ENCODE measurements around the gene PRKAR1B. TPM values are rescaled to one million over a fixed set of nuclear protein-coding genes. Genes with fewer than 3 reads are reported as not detected.
A peak's percentile ranks its signal among the peaks of the same experiment; 100 is the strongest.
"Not testable (repeated sequence)": the region's sequence is repeated elsewhere in the genome, so short reads cannot be mapped to it uniquely, and the experiment has no call there.

The PRKAR1B gene
- total and polyA plus RNA-seq, 4 donors, result 53.1 to 238 (median 162) TPM

- peaks cover 5% of the 10 kb centered on the region for H3K4me1 ChIP-seq (ENCODE audit: control insufficient read depth, insufficient read depth, low read length)
- no peak overlapping the region for H3K4me3 ChIP-seq (ENCODE audit: low read depth, low read length)
- DNase-seq (ENCODE audit: low read depth in 4 of 6, low spot score in 6 of 6), result no peak
- H3K36me3 ChIP-seq (ENCODE audit: control insufficient read depth, insufficient read depth, low read length), result peaks cover 16% of the 10 kb centered on the region
- peaks cover 7% of the 10 kb centered on the region for H3K9me3 ChIP-seq (ENCODE audit: control insufficient read depth, insufficient read depth, low read length)
- no peaks in the 10 kb centered on the region for H3K27me3 ChIP-seq (ENCODE audit: control insufficient read depth, insufficient read depth, low read length)
- no peak overlapping the region for H3K27ac ChIP-seq (ENCODE audit: low read depth, low read length)
Observed at GRCh38 chr7:620885-621284, 106.2 kb downstream of the PRKAR1B start.

GRCh38 chr7:620056-620455 lies 107.0 kb downstream of the PRKAR1B start:
- Histone ChIP-seq H3K36me3 (ENCODE audit: control insufficient read depth, insufficient read depth, low read length) (peaks cover 18% of the 10 kb centered on the region), H3K27me3 (ENCODE audit: control insufficient read depth, insufficient read depth, low read length) (no peaks in the 10 kb centered on the region), H3K9me3 (ENCODE audit: control insufficient read depth, insufficient read depth, low read length) (peaks cover 5% of the 10 kb centered on the region), H3K4me1 (ENCODE audit: control insufficient read depth, insufficient read depth, low read length) (peaks cover 6% of the 10 kb centered on the region), H3K27ac (ENCODE audit: low read depth, low read length) (no peak overlapping the region), H3K4me3 (ENCODE audit: low read depth, low read length) (no peak overlapping the region)
- WGBS (ENCODE audit: insufficient coverage), result no CpG with 5 or more reads among the region's 5 CpGs
- DNase-seq (ENCODE audit: low read depth in 4 of 6, low spot score in 6 of 6), result no peak

GRCh38 chr7:619368-619840 lies 107.7 kb downstream of the PRKAR1B start:
- Histone ChIP-seq H3K9me3 (ENCODE audit: control insufficient read depth, insufficient read depth, low read length) (peaks cover 5% of the 10 kb centered on the region), H3K27me3 (ENCODE audit: control insufficient read depth, insufficient read depth, low read length) (no peaks in the 10 kb centered on the region), H3K4me3 (ENCODE audit: low read depth, low read length) (no peak overlapping the region), H3K36me3 (ENCODE audit: control insufficient read depth, insufficient read depth, low read length) (peaks cover 18% of the 10 kb centered on the region), H3K4me1 (ENCODE audit: control insufficient read depth, insufficient read depth, low read length) (peaks cover 6% of the 10 kb centered on the region), H3K27ac (ENCODE audit: low read depth, low read length) (no peak overlapping the region)
- WGBS (ENCODE audit: insufficient coverage), result 95% methylated on average over 4 of the region's 5 CpGs
- DNase-seq (ENCODE audit: low read depth in 4 of 6, low spot score in 6 of 6), result no peak

- no peak overlapping the region for H3K27ac ChIP-seq (ENCODE audit: low read depth, low read length)
- no peak overlapping the region for H3K4me3 ChIP-seq (ENCODE audit: low read depth, low read length)
- peaks cover 6% of the 10 kb centered on the region for H3K4me1 ChIP-seq (ENCODE audit: control insufficient read depth, insufficient read depth, low read length)
- 88% methylated on average over 10 of the region's 14 CpGs for WGBS (ENCODE audit: insufficient coverage)
- H3K9me3 ChIP-seq (ENCODE audit: control insufficient read depth, insufficient read depth, low read length), result peaks cover 5% of the 10 kb centered on the region
- H3K36me3 ChIP-seq (ENCODE audit: control insufficient read depth, insufficient read depth, low read length), result peaks cover 20% of the 10 kb centered on the region
- no peaks in the 10 kb centered on the region for H3K27me3 ChIP-seq (ENCODE audit: control insufficient read depth, insufficient read depth, low read length)
- DNase-seq (ENCODE audit: low read depth in 4 of 6, low spot score in 6 of 6), result no peak
Observed at GRCh38 chr7:618539-619367, 108.3 kb downstream of the PRKAR1B start.

- H3K4me3 ChIP-seq (ENCODE audit: low read depth, low read length), result no peak overlapping the region
- peaks cover 23% of the 10 kb centered on the region for H3K36me3 ChIP-seq (ENCODE audit: control insufficient read depth, insufficient read depth, low read length)
- peaks cover 5% of the 10 kb centered on the region for H3K9me3 ChIP-seq (ENCODE audit: control insufficient read depth, insufficient read depth, low read length)
- H3K27ac ChIP-seq (ENCODE audit: low read depth, low read length), result no peak overlapping the region
- no peaks in the 10 kb centered on the region for H3K27me3 ChIP-seq (ENCODE audit: control insufficient read depth, insufficient read depth, low read length)
- peaks cover 6% of the 10 kb centered on the region for H3K4me1 ChIP-seq (ENCODE audit: control insufficient read depth, insufficient read depth, low read length)
- 85% methylated on average over 18 of the region's 23 CpGs for WGBS (ENCODE audit: insufficient coverage)
- DNase-seq (ENCODE audit: low read depth in 4 of 6, low spot score in 6 of 6), result no peak
Observed at GRCh38 chr7:617614-618538, 109.2 kb downstream of the PRKAR1B start.

- DNase-seq (ENCODE audit: low read depth in 4 of 6, low spot score in 6 of 6), result no peak
- Histone ChIP-seq H3K4me1 (ENCODE audit: control insufficient read depth, insufficient read depth, low read length) (peaks cover 32% of the 10 kb centered on the region), H3K4me3 (ENCODE audit: low read depth, low read length) (no peak overlapping the region), H3K27ac (ENCODE audit: low read depth, low read length) (no peak overlapping the region), H3K36me3 (ENCODE audit: control insufficient read depth, insufficient read depth, low read length) (peaks cover 19% of the 10 kb centered on the region), H3K9me3 (ENCODE audit: control insufficient read depth, insufficient read depth, low read length) (no peaks in the 10 kb centered on the region), H3K27me3 (ENCODE audit: control insufficient read depth, insufficient read depth, low read length) (no peaks in the 10 kb centered on the region)
- WGBS (ENCODE audit: insufficient coverage), result 90% methylated on average over 37 of the region's 38 CpGs
Observed at GRCh38 chr7:613442-614140, 113.5 kb downstream of the PRKAR1B start.

- DNase-seq (ENCODE audit: low read depth in 4 of 6, low spot score in 6 of 6); H3K27me3 ChIP-seq (ENCODE audit: control insufficient read depth, insufficient read depth, low read length); H3K9me3 ChIP-seq (ENCODE audit: control insufficient read depth, insufficient read depth, low read length); H3K27ac ChIP-seq (ENCODE audit: low read depth, low read length); H3K4me3 ChIP-seq (ENCODE audit: low read depth, low read length): not testable (repeated sequence)
- 94% methylated on average over 7 of the region's 7 CpGs for WGBS (ENCODE audit: insufficient coverage)
- H3K4me1 ChIP-seq (ENCODE audit: control insufficient read depth, insufficient read depth, low read length), result peaks cover 38% of the 10 kb centered on the region
- H3K36me3 ChIP-seq (ENCODE audit: control insufficient read depth, insufficient read depth, low read length), result peaks cover 16% of the 10 kb centered on the region
Observed at GRCh38 chr7:611837-612236, 115.2 kb downstream of the PRKAR1B start.

- no peak for DNase-seq (ENCODE audit: low read depth in 4 of 6, low spot score in 6 of 6)
- Histone ChIP-seq H3K4me3 (ENCODE audit: low read depth, low read length) (no peak overlapping the region), H3K27me3 (ENCODE audit: control insufficient read depth, insufficient read depth, low read length) (no peaks in the 10 kb centered on the region), H3K4me1 (ENCODE audit: control insufficient read depth, insufficient read depth, low read length) (peaks cover 38% of the 10 kb centered on the region), H3K36me3 (ENCODE audit: control insufficient read depth, insufficient read depth, low read length) (peaks cover 14% of the 10 kb centered on the region), H3K27ac (ENCODE audit: low read depth, low read length) (peak overlapping the region; percentile 35), H3K9me3 (ENCODE audit: control insufficient read depth, insufficient read depth, low read length) (no peaks in the 10 kb centered on the region)
- 66% methylated on average over 14 of the region's 14 CpGs for WGBS (ENCODE audit: insufficient coverage)
Observed at GRCh38 chr7:611281-611810, 115.7 kb downstream of the PRKAR1B start.

Measured in spinal cord (tissue), 10 donors.